Neural crest cell (in vitro differentiated cells): ENCODE data around the gene HOPX. TPM values are rescaled to one million over a fixed set of nuclear protein-coding genes. Genes with fewer than 3 reads are reported as not detected.

ENCODE experiments used
- DNase-seq: peaks from one replicate; pipeline ENCODE4 v3.0.0; 2021; ENCODE audit warnings: low read depth, mixed read lengths, low spot score
- H3K27ac Mint-ChIP-seq: one replicate; pipeline ENCODE4 v1.8.0; 2021; ENCODE audit warnings: mild to moderate bottlenecking, mixed read lengths; ENCODE audit not compliant: unreplicated experiment
- H3K27me3 Mint-ChIP-seq: 2 replicates; pipeline ENCODE4 v1.8.0; 2021; ENCODE audit warnings: low read depth, mild to moderate bottlenecking, mixed read lengths
- H3K36me3 Mint-ChIP-seq: 2 replicates; pipeline ENCODE4 v1.8.0; 2021; ENCODE audit warnings: low read depth, mild to moderate bottlenecking, mixed read lengths
- H3K4me1 Mint-ChIP-seq: 2 replicates; pipeline ENCODE4 v1.8.0; 2021; ENCODE audit warnings: mixed read lengths
- H3K4me3 Mint-ChIP-seq: one replicate; pipeline ENCODE4 v1.8.0; 2021; ENCODE audit warnings: mild to moderate bottlenecking, mixed read lengths
- H3K9me3 Mint-ChIP-seq: 2 replicates; pipeline ENCODE4 v1.8.0; 2021; ENCODE audit warnings: mixed read lengths
- CTCF ChIP-seq: fragments of 200-600 bp; sonication (generic); conservative IDR thresholded peaks from 2 replicates; pipeline ENCODE4 v1.5.0; 2021; ENCODE audit warnings: antibody characterized with exemption, mild to moderate bottlenecking
- total RNA-seq: library from RNA; stranded (reverse); gene quantifications from 2 replicates; pipeline ENCODE4 v1.2.1, GENCODE V29; 2021

Gene HOPX
- total RNA-seq, 1 donor from 2014 or later = not detected

- Mint-ChIP-seq H3K27ac (no peak overlapping the region), H3K4me3 (no peak overlapping the region), H3K27me3 (peaks cover 4% of the 10 kb centered on the region), H3K4me1 (no peaks in the 10 kb centered on the region), H3K36me3 (no peaks in the 10 kb centered on the region), H3K9me3 (peaks cover 3% of the 10 kb centered on the region)
- no peak for DNase-seq
- no peak for TF ChIP-seq CTCF
These were observed 50.0 kb downstream of the HOPX start for GRCh38 chr4:56630876-56631666.

GRCh38 chr4:56628592-56628991 lies 52.5 kb downstream of the HOPX start:
- Mint-ChIP-seq H3K4me3 (no peak overlapping the region), H3K4me1 (no peaks in the 10 kb centered on the region), H3K27ac (no peak overlapping the region), H3K36me3 (peaks cover 9% of the 10 kb centered on the region), H3K27me3 (peaks cover 4% of the 10 kb centered on the region), H3K9me3 (peaks cover 10% of the 10 kb centered on the region)
- no peak for DNase-seq
- TF ChIP-seq CTCF = no peak

GRCh38 chr4:56627985-56628384 lies 53.1 kb downstream of the HOPX start:
- no peaks in the 10 kb centered on the region for H3K4me1 Mint-ChIP-seq

GRCh38 chr4:56627375-56627774 lies 53.7 kb downstream of the HOPX start:
- H3K4me3 Mint-ChIP-seq = no peak overlapping the region
- H3K4me1 Mint-ChIP-seq = no peaks in the 10 kb centered on the region
- DNase-seq = no peak
- no peak overlapping the region for H3K27ac Mint-ChIP-seq
- peaks cover 11% of the 10 kb centered on the region for H3K9me3 Mint-ChIP-seq
- H3K36me3 Mint-ChIP-seq = peaks cover 9% of the 10 kb centered on the region
- TF ChIP-seq CTCF = no peak
- H3K27me3 Mint-ChIP-seq = peaks cover 4% of the 10 kb centered on the region

More at GRCh38 chr4:56627985-56628384, 53.1 kb downstream of the HOPX start:
- Mint-ChIP-seq H3K4me3 (no peak overlapping the region), H3K36me3 (peaks cover 9% of the 10 kb centered on the region), H3K27ac (no peak overlapping the region), H3K9me3 (peaks cover 11% of the 10 kb centered on the region), H3K27me3 (peaks cover 4% of the 10 kb centered on the region)
- DNase-seq = no peak
- no peak for TF ChIP-seq CTCF

- no peak for DNase-seq
- peaks cover 9% of the 10 kb centered on the region for H3K36me3 Mint-ChIP-seq
- H3K27me3 Mint-ChIP-seq = peaks cover 1% of the 10 kb centered on the region
- H3K4me1 Mint-ChIP-seq = no peaks in the 10 kb centered on the region
- H3K9me3 Mint-ChIP-seq = peaks cover 11% of the 10 kb centered on the region
- no peak for TF ChIP-seq CTCF
- H3K27ac Mint-ChIP-seq = no peak overlapping the region
- H3K4me3 Mint-ChIP-seq = no peak overlapping the region
These were observed 54.1 kb downstream of the HOPX start for GRCh38 chr4:56626963-56627362.
